COLO829 (cell line): ENCODE measurements around the gene RNU6-1.

Source experiments
- DNase-seq: peaks from one replicate; pipeline ENCODE4 v3.0.0; 2012; ENCODE audit warnings: low spot score

The RNU6-1 gene

GRCh38 chr15:67857220-67857619 is 17.4 kb upstream of the RNU6-1 start:
- DNase-seq, result no peak

GRCh38 chr15:67855842-67856241 is 16.0 kb upstream of the RNU6-1 start:
- DNase-seq, result no peak

- DNase-seq, result no peak
Observed at GRCh38 chr15:67854358-67854757, 14.5 kb upstream of the RNU6-1 start.

- no peak for DNase-seq
Observed at GRCh38 chr15:67853454-67853853, 13.6 kb upstream of the RNU6-1 start.

- DNase-seq, result no peak
Observed at GRCh38 chr15:67852418-67852817, 12.6 kb upstream of the RNU6-1 start.

GRCh38 chr15:67850994-67851571 is 11.2 kb upstream of the RNU6-1 start:
- DNase-seq, result no peak

GRCh38 chr15:67850336-67850735 is 10.5 kb upstream of the RNU6-1 start:
- no peak for DNase-seq

GRCh38 chr15:67849538-67849937 is 9.7 kb upstream of the RNU6-1 start:
- no peak for DNase-seq

GRCh38 chr15:67845974-67846373 is 6.1 kb upstream of the RNU6-1 start:
- DNase-seq, result no peak

- DNase-seq, result no peak
Observed at GRCh38 chr15:67843571-67844387, 3.9 kb upstream of the RNU6-1 start.

GRCh38 chr15:67843092-67843501 is 3.3 kb upstream of the RNU6-1 start:
- no peak for DNase-seq

- DNase-seq, result no peak
Observed at GRCh38 chr15:67841513-67841762, 1.6 kb upstream of the RNU6-1 start.

GRCh38 chr15:67840749-67841512 is 1.1 kb upstream of the RNU6-1 start:
- DNase-seq, result no peak

GRCh38 chr15:67839499-67839928 is 331 bp downstream of the RNU6-1 start:
- peak; percentile 42 for DNase-seq

GRCh38 chr15:67838789-67839332 is 984 bp downstream of the RNU6-1 start:
- DNase-seq, result no peak

- no peak for DNase-seq
Observed at GRCh38 chr15:67836955-67837354, 2.9 kb downstream of the RNU6-1 start.

- peak; percentile 58 for DNase-seq
Observed at GRCh38 chr15:67836477-67836876, 3.4 kb downstream of the RNU6-1 start.

GRCh38 chr15:67836134-67836455 is 3.8 kb downstream of the RNU6-1 start:
- DNase-seq, result no peak

- no peak for DNase-seq
Observed at GRCh38 chr15:67835297-67836133, 4.3 kb downstream of the RNU6-1 start.

- DNase-seq, result no peak
Observed at GRCh38 chr15:67834581-67835296, 5.1 kb downstream of the RNU6-1 start.

- no peak for DNase-seq
Observed at GRCh38 chr15:67833710-67834511, 5.9 kb downstream of the RNU6-1 start.
